ENCODE measurements around the gene MDM2.

- TF ChIP-seq, protein P1, sequence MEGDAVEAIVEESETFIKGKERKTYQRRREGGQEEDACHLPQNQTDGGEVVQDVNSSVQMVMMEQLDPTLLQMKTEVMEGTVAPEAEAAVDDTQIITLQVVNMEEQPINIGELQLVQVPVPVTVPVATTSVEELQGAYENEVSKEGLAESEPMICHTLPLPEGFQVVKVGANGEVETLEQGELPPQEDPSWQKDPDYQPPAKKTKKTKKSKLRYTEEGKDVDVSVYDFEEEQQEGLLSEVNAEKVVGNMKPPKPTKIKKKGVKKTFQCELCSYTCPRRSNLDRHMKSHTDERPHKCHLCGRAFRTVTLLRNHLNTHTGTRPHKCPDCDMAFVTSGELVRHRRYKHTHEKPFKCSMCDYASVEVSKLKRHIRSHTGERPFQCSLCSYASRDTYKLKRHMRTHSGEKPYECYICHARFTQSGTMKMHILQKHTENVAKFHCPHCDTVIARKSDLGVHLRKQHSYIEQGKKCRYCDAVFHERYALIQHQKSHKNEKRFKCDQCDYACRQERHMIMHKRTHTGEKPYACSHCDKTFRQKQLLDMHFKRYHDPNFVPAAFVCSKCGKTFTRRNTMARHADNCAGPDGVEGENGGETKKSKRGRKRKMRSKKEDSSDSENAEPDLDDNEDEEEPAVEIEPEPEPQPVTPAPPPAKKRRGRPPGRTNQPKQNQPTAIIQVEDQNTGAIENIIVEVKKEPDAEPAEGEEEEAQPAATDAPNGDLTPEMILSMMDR (IDR thresholded peaks at IDR 0.05 in 8 of 11, conservative IDR thresholded peaks at IDR 0.05 in 3 of 11) = no peak
- TF ChIP-seq POLR2A (IDR thresholded peaks at IDR 0.05) (no peak), POLR2AphosphoS5 (IDR thresholded peaks at IDR 0.05) (no peak)
Measured at GRCh38 chr12:68785358-68785757, 22.6 kb upstream of the MDM2 start.

Measured in spleen (tissue), 7 donors.